ENCODE measurements around the gene DNAJC11.
A peak's percentile ranks its signal among the peaks of the same experiment; 100 is the strongest.
"Not testable (repeated sequence)": the region's sequence is repeated elsewhere in the genome, so short reads cannot be mapped to it uniquely, and the experiment has no call there.

DNAJC11 gene

GRCh38 chr1:6694121-6694713, 7.4 kb downstream of the DNAJC11 start:
- no peak for DNase-seq

DNA sequence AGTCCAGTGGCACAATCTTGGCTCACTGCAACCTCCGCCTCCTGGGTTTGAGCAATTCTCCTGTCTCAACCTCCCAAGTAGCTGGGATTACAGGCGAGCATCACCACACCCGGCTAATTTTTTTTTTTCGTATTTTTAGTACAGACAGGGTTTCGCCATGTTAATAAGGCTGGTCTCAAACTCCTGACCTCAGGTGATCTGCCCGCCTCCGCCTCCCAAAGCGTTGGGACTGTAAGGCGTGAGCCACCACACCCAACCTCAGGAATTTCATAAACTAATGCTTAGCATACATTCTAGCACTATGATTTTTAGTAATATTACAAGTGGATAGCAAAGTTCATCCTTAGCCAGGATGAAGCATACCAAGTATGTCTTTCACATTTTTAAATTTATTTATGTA, 8.7 kb downstream of the DNAJC11 start:
- DNase-seq = no peak

- DNase-seq = no peak
Observed at GRCh38 chr1:6691507-6691906, 10.1 kb downstream of the DNAJC11 start.

DNA sequence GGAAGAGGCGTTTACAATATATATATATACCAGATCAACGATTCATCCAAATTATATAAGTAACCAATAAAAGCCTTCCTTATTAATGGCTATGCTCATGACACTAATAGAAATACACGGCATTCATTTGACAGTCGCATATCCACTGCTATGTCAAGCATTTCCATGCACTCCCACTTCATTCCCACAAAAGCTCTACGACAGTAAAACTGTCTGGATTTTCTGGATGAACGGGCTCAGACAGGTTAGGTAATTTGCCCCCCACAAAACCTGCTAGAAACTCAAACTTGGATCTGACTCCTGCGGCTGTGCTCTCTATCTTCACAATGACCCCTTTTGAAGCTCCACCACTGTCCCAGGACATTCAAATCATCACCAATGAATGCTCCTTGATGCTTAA, 11.4 kb downstream of the DNAJC11 start:
- DNase-seq = no peak

- no peak for DNase-seq
Observed at GRCh38 chr1:6688757-6689156, 12.9 kb downstream of the DNAJC11 start.

GRCh38 chr1:6688001-6688400, 13.6 kb downstream of the DNAJC11 start:
- no peak for DNase-seq

- DNase-seq = no peak
Observed at GRCh38 chr1:6686294-6686693, 15.3 kb downstream of the DNAJC11 start.

GRCh38 chr1:6685381-6685780, 16.2 kb downstream of the DNAJC11 start:
- DNase-seq = no peak

DNA sequence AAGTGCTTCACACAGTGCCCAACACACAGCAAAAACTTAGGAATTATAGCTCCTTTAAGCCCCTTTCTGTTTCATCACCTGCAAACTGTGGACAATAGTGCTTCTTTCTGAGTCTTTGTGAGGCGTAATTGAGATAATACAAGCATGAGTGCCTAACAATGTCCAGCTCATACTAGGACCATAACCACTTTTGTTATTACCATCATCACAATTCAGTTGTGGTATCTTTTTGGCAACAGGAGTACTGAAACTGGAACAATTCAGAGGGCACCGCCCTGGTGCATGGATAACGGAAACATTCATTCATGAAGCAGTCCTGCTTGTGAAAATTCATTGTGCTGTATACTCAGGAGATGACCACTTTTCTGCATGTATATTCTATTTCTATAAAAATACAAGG, 18.2 kb downstream of the DNAJC11 start:
- DNase-seq = peak; percentile 40

DNA sequence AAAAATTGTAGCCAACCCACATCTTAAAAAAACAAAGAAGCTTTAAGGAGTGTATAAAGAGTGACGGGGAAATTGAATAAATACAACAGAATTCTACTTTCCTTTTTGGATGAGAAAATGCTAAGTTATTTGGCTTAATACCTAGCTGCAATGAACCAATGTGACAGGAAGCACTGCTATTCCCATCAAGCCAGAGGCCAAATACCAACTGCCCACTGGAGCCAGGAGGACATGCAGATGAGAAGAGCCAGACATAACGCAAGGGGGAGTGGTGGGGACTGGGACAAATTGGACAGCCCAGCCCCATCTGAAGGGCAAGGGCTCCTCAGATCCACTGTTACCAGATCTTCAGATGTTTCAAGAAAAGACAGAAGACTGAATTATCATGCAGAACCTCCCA, 25.7 kb downstream of the DNAJC11 start:
- DNase-seq = peak; percentile 13

GRCh38 chr1:6674771-6675170, 26.8 kb downstream of the DNAJC11 start:
- DNase-seq = no peak

- peak; percentile 10 for DNase-seq
Observed at GRCh38 chr1:6673816-6674398, 27.7 kb downstream of the DNAJC11 start.

DNA sequence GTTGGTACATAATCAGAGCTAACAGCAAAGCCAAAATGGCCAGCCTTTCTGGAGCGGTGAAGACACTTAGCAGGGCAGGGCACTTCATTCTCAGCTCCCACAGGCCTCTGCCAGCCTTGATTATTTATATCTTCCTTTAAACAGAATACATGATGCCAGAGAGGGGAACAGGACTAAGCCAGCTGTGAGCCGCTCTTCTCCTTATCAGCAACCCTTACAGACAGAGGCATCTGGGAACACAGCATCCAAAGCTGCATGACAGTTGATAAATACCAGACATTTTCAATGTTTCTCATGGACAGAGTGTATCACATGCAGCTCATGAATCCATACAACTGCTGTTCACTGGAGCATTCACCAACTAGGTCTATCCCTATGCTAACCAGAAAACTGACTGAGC, 29.1 kb downstream of the DNAJC11 start:
- DNase-seq = peak; percentile 13

- peak; percentile 20 for DNase-seq
Observed at GRCh38 chr1:6668503-6668902, 33.1 kb downstream of the DNAJC11 start.

GRCh38 chr1:6667139-6667538, 34.5 kb downstream of the DNAJC11 start:
- DNase-seq = no peak

- DNase-seq = no peak
Observed at GRCh38 chr1:6666696-6667095, 34.9 kb downstream of the DNAJC11 start.

- DNase-seq = not testable (repeated sequence)
Observed at GRCh38 chr1:6662468-6662867, 39.1 kb downstream of the DNAJC11 start.

GRCh38 chr1:6660415-6661049, 41.1 kb downstream of the DNAJC11 start:
- DNase-seq = no peak

DNA sequence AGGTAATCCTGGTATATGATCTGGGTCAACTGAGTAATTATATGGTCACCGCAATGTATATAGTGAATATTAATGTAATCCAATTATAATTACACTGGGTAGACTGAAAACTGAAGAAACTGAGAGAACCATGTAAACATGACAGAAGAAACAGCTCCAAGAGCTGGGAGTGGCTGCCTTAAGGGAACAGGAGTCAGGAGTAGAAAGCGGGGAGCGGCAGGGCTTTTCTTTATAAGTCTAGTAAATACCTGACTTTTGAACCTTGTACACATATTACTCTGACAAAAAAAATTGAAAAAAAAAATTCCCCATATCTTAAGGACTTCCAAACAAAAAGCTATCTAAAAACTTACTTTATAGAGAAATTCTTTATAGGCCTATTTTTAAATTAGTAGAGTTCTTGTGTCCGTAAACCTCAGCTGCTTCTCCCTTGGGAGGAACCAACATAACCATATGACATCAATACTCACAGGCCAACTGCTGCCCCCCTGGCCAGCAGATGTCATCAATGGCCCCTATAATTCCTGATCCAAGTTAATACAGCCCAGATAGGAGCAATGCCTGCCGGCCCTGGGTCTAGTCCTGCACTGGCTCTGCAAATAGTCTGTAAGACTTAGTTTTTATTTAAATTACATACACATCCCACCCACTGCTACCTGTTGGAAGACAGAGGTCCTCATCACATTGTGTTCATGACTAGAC, 43.1 kb downstream of the DNAJC11 start:
- DNase-seq = no peak

DNA sequence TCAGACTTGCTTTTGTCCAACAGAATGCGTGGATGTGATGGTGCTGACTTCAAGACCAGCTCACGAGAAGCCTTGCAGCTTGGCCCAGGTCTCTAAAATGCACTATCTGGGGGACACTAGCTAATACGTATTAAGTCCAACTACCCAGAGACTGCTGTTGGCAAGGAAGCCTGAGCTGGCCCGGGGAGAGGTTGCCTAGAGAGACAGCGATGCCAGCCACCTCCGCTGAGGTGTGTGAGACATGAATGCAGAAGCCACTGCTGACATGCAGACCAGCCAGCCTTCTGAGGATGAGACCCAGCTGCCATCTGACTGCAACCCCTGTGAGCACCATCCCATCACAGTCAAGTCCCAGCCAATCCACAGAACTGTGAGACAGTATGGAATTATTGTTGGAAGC, 44.5 kb downstream of the DNAJC11 start:
- DNase-seq = no peak

DNA sequence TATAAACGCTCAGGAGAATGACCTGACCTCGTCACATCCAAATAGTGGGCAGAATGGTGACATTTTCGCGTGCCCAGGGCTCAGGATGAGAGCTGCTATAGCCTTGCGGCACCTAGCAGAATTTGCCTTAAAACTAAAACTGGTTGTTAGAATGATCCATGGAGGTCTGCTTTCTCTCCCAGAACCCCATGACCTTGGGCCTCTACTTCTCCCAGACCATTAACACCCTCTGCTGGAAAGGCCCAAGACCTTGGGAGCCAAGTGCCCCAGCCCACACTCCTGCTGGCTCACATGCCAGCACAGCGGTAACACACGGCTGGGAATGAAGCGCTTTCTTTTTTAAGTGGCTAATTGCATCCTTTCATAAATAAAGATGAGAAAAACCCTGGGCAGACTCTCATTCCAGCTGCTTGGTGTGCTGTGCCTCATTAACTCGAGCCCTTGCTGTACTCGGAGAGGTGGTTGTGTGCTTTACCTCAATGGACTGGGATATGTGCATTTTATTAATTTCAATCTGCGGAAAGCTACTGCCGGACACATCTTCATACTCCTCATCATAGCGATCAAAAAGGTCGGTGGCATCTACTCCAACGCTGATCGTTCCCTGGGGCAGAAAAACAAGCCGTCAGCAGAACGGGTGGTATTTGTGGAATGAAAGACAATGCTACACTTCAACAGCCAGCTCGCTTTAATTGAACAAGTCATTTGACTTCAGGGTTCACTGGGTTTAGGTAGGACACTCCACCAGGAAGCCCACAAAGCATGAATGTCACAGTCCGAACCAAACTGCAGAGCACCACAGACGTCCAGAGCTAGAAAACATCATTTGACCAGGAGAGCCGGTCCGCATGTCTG, 48.0 kb downstream of the DNAJC11 start:
- DNase-seq = no peak

DNA sequence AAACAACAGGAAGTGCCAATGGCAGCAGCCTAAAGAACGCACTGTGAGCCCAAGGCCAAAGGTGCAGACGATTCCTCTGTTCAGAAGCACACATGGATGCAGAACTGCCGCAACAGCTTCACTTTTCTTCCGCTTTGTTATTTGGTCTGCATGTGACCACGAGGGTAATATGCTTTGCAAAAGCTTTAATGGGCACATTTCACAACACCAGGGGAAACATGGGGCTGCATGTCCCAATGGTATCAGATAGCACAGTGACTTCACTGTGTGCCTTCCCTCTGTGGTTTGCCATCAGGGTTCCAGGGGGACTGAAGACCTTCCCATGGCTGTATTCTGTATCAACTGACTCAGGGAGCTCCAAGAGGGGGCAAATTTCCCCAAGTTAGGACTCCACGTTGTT, 48.6 kb downstream of the DNAJC11 start:
- no peak for DNase-seq

GRCh38 chr1:6651909-6652308, 49.7 kb downstream of the DNAJC11 start:
- no peak for DNase-seq
